Effector memory CD8-positive, alpha-beta T cell (primary cell): Measurements from ENCODE around the gene FSD2.
"Not testable (repeated sequence)": the region's sequence is repeated elsewhere in the genome, so short reads cannot be mapped to it uniquely, and the experiment has no call there.

Experiments
- ATAC-seq: fragments of 150-1000 bp; cut with Tn5 transposase; replicated peaks from 2 replicates; pipeline ENCODE4 v1.10.0; 2021; ENCODE audit warnings: mild to moderate bottlenecking, moderate library complexity
- DNase-seq, 3 experiments: peaks; one replicate each; pipeline ENCODE4 v3.0.0; 2021
- H3K27ac Mint-ChIP-seq, 2 donors: one replicate each; pipeline ENCODE4 v1.8.0; 2022; ENCODE audit warnings: mild to moderate bottlenecking in 2 of 2, mixed read lengths in 2 of 2, moderate library complexity in 2 of 2
- H3K27me3 Mint-ChIP-seq, 2 donors: one replicate each; pipeline ENCODE4 v1.8.0; 2022; ENCODE audit warnings: mixed read lengths in 2 of 2
- H3K36me3 Mint-ChIP-seq: one replicate; pipeline ENCODE4 v1.8.0; 2022; ENCODE audit warnings: mild to moderate bottlenecking, moderate library complexity, mixed read lengths; ENCODE audit not compliant: insufficient read depth
- H3K4me1 Mint-ChIP-seq, 2 donors: one replicate each; pipeline ENCODE4 v1.8.0; 2022; ENCODE audit warnings: low read depth in 2 of 2, mixed read lengths in 2 of 2
- H3K4me3 Mint-ChIP-seq, 2 donors: one replicate each; pipeline ENCODE4 v1.8.0; 2022; ENCODE audit warnings: mild to moderate bottlenecking in 2 of 2, mixed read lengths in 2 of 2, moderate library complexity in 2 of 2
- H3K9me3 Mint-ChIP-seq, 2 donors: one replicate each; pipeline ENCODE4 v1.8.0; 2022; ENCODE audit warnings: mixed read lengths in 2 of 2

Gene FSD2

DNA sequence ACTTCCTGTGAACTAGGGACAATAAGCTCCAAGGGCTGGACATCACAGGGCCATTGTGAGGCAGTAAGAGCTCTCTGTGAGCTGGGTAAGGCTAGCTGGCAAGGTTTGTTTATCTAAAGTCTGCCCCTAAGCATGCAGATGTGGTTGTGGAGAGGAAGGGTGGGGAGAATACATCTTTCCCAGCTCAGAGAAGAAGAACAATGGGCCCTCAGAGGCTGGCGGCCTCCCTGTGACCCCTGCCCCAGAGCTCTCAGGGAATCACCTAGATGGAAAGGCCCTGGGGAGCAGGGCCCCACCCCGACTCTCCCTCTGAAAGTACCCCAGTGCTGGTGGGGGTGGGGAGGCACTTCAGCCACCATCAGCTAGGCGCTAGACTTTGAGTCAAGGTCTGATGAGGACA lies 91.9 kb downstream of the FSD2 start:
- no peak for ATAC-seq
- peaks cover 0 to 3% of the 10 kb centered on the region in 2 donors for H3K9me3 Mint-ChIP-seq
- DNase-seq, result no peak
- H3K36me3 Mint-ChIP-seq, result no peaks in the 10 kb centered on the region
- peaks cover 52 to 69% of the 10 kb centered on the region in 2 donors for H3K27me3 Mint-ChIP-seq
- no peak overlapping the region for H3K4me3 Mint-ChIP-seq
- H3K27ac Mint-ChIP-seq, result no peak overlapping the region
- H3K4me1 Mint-ChIP-seq, result no peaks in the 10 kb centered on the region

DNA sequence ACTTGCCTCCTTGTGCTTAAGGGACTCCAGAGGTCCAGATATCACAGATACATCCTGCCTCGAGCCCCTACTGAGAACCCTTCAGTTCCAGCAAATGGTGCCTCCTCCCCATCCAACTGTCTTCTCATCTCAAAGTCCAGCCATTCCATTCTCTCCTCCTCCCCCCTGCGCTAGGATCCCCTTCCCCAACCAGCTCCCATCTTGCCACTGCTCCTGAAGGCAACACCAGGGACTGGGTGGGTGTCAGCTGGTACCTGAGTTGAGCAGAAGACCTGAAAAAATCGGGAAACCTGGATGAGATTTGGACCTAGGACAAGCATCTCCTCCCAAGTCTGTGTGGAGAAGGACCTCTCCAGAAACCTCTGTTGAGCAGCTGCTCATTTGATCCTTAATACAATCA lies 93.8 kb downstream of the FSD2 start:
- no peak overlapping the region for H3K4me3 Mint-ChIP-seq
- H3K9me3 Mint-ChIP-seq, result peaks cover 0 to 3% of the 10 kb centered on the region in 2 donors
- no peaks in the 10 kb centered on the region for H3K36me3 Mint-ChIP-seq
- ATAC-seq (no peak), DNase-seq (no peak)
- H3K27me3 Mint-ChIP-seq, result peaks cover 45 to 69% of the 10 kb centered on the region in 2 donors
- H3K27ac Mint-ChIP-seq, result no peak overlapping the region
- no peaks in the 10 kb centered on the region for H3K4me1 Mint-ChIP-seq

DNA sequence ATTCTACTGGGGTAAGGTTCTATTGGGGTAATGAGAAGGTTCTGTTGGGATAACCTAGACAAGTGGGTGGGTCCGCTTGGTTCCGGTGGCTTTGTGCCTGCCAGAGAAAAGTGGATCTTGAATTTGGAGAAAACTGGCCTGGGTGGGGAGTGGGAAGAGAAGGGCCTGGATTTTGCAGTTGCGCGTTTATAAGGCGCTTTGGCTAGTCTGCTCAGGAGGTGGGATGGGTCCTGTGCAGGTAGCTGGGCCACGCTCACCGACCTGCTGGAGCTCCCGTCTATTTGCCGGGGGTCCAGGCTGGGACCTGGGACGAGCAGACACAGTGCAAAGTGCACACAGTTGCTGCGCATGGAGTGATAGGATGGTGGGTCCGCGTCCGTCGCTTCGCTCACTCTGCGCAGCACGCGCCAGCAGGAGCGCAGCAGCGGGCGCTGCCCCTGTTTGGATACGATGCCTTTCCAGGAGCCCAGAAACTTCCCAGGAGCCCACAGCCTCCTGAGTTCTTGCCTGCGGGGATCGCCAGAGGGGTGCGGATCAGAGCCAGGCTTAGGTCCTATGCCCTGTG lies 94.9 kb downstream of the FSD2 start:
- DNase-seq, result no peak
- Mint-ChIP-seq H3K27ac (no peak overlapping the region), H3K4me1 (no peaks in the 10 kb centered on the region), H3K9me3 (no peaks in the 10 kb centered on the region), H3K27me3 (peaks cover 45 to 60% of the 10 kb centered on the region in 2 donors), H3K36me3 (no peaks in the 10 kb centered on the region), H3K4me3 (peak overlapping the region; percentile 40 to 42)
- no peak for ATAC-seq

DNA sequence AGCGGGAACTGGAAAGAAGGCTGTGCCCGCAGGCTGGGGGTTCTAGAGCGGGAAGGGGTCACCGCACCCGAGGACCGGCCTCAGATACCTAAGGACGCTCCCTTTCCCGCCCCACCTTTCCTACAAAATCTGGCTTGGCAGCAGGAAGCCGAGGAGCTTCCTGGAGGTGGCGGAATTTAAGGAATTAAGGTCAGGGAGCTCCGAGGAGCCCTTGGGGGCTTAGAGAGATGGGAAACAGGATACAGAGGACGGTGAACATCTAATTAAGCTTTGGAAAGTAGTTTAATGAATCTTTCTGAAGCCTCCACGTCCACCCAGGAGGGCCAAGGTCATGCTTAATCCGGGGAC lies 95.7 kb downstream of the FSD2 start:
- peaks cover 40 to 52% of the 10 kb centered on the region in 2 donors for H3K27me3 Mint-ChIP-seq
- ATAC-seq (no peak), DNase-seq (no peak)
- H3K9me3 Mint-ChIP-seq, result no peaks in the 10 kb centered on the region
- no peaks in the 10 kb centered on the region for H3K4me1 Mint-ChIP-seq
- H3K36me3 Mint-ChIP-seq, result no peaks in the 10 kb centered on the region
- peak overlapping the region; percentile 3 to 66 for H3K4me3 Mint-ChIP-seq
- no peak overlapping the region for H3K27ac Mint-ChIP-seq

DNA sequence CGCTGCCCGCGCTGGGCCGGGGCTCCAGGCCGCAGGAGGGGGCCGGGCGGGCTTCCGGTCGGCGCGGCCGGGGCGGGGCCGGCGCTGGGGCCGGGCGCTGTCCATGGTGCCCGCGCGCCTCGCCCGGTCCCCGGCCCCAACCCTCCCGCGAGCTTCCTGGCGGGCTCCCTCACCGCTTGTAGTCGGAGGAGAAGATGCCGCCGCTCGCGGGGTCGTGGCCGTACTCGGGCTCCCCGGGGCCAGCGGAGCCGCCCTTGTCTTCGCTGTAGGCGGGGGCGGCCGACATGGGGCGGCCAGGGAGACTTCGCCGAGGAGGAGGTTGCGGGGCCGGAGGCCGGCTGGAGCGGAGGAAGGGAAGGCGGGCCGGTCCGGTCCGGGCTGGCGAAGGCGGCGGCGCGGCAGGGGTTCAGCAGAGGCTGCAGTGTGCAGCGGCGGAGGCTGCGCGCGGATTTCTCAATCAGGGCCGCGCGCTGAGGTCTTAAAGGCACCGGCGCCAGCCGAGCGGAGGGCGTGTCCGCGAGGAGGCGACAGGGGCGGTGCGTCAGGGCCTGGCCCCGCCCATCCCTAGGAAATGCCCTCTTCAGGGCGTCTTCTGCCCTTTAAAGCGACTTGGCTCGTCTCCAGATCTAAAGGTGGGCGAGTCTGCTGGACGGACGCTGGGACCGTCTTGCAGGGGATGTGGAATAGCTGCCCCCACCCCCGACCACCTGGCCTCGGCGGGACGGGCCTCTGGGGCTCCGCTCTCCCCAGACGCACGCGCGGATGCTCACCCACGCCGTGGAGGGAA lies 96.3 kb downstream of the FSD2 start, which contains the start of gene AP3B2:
Gene AP3B2 (minus strand): TSS at position 455 of the 787 bp plus-strand sequence. CDS start 169 bp downstream, at position 286.
- H3K9me3 Mint-ChIP-seq, result no peaks in the 10 kb centered on the region
- DNase-seq, result peak; percentile 48 to 52 (median 50)
- H3K36me3 Mint-ChIP-seq, result no peaks in the 10 kb centered on the region
- H3K4me1 Mint-ChIP-seq, result no peaks in the 10 kb centered on the region
- H3K4me3 Mint-ChIP-seq, result peak within 1 kb of the TSS; percentile 66 to 71
- ATAC-seq, result peak; percentile 88
- H3K27ac Mint-ChIP-seq, result no peak within 1 kb of the TSS
- peaks cover 35 to 46% of the 10 kb centered on the region in 2 donors for H3K27me3 Mint-ChIP-seq

- Mint-ChIP-seq H3K4me3 (no peak overlapping the region), H3K36me3 (no peaks in the 10 kb centered on the region), H3K27ac (no peak overlapping the region), H3K4me1 (no peaks in the 10 kb centered on the region), H3K9me3 (no peaks in the 10 kb centered on the region), H3K27me3 (peaks cover 33 to 41% of the 10 kb centered on the region in 2 donors)
- no peak for ATAC-seq
- no peak for DNase-seq
Observed at GRCh38 chr15:82709081-82709420, 96.8 kb downstream of the FSD2 start.

GRCh38 chr15:82705856-82706255 lies 100.0 kb downstream of the FSD2 start:
- ATAC-seq, H3K4me3 Mint-ChIP-seq, H3K36me3 Mint-ChIP-seq, H3K9me3 Mint-ChIP-seq, DNase-seq, H3K27me3 Mint-ChIP-seq, H3K27ac Mint-ChIP-seq, H3K4me1 Mint-ChIP-seq: not testable (repeated sequence)
